Smooth muscle cell (in vitro differentiated cells): ENCODE results near the gene PLEKHA1. TPM values are rescaled to one million over a fixed set of nuclear protein-coding genes. Genes with fewer than 3 reads are reported as not detected.

Experiments
- DNase-seq: peaks from one replicate; lab custom pipeline; 2025; ENCODE audit not compliant: unreplicated experiment; lab: John Stamatoyannopoulos, UW
- H2AFZ ChIP-seq: fragments of 200-600 bp; sonication (generic); 2 replicates; pipeline ENCODE4 v1.6.0; 2016; ENCODE audit warnings: antibody characterized with exemption, low read depth, mild to moderate bottlenecking
- H3F3A ChIP-seq: fragments of 200-600 bp; sonication (generic); 2 replicates; pipeline ENCODE4 v1.6.0; 2017; ENCODE audit warnings: antibody characterized with exemption, low read depth
- H3K27ac ChIP-seq: fragments of 200-600 bp; sonication (generic); 2 replicates; pipeline ENCODE4 v1.5.1; 2016; ENCODE audit warnings: low read depth, mild to moderate bottlenecking
- H3K27me3 ChIP-seq: fragments of 200-600 bp; sonication (generic); 2 replicates; pipeline ENCODE4 v1.6.1; 2016; ENCODE audit warnings: low read depth, mild to moderate bottlenecking
- H3K36me3 ChIP-seq: fragments of 200-600 bp; sonication (generic); 2 replicates; pipeline ENCODE4 v1.5.1; 2016; ENCODE audit warnings: low read depth
- H3K4me1 ChIP-seq: fragments of 200-600 bp; sonication (generic); 2 replicates; pipeline ENCODE4 v1.5.1; 2016; ENCODE audit warnings: low read depth
- H3K4me2 ChIP-seq: fragments of 200-600 bp; sonication (generic); 2 replicates; pipeline ENCODE4 v1.6.0; 2016; ENCODE audit warnings: mild to moderate bottlenecking
- H3K4me3 ChIP-seq: fragments of 200-600 bp; sonication (generic); 2 replicates; pipeline ENCODE4 v1.5.1; 2016; ENCODE audit warnings: mild to moderate bottlenecking
- H3K79me2 ChIP-seq: fragments of 200-600 bp; sonication (generic); 2 replicates; pipeline ENCODE4 v1.6.0; 2016; ENCODE audit warnings: low read depth, mild to moderate bottlenecking
- H3K9ac ChIP-seq: fragments of 200-600 bp; sonication (generic); 2 replicates; pipeline ENCODE4 v1.6.0; 2016; ENCODE audit warnings: low read depth
- H3K9me3 ChIP-seq: fragments of 200-600 bp; sonication (generic); replicated peaks from 2 replicates; pipeline ENCODE4 v1.5.1; 2016; ENCODE audit warnings: low read depth
- H4K20me1 ChIP-seq: fragments of 200-600 bp; sonication (generic); 2 replicates; pipeline ENCODE4 v1.6.0; 2016; ENCODE audit warnings: low read depth
- WGBS: methylation state at CpG from one replicate; pipeline ENCODE4 v1.1.7; 2016; ENCODE audit warnings: low lambda C conversion rate; 5-methylcytosine and 5-hydroxymethylcytosine counted together
- polyA plus RNA-seq: library from polyadenylated mRNA; unstranded; fragments of >200 nt; fragmentation: Nextera tagmentation; extraction: Ambion mirVana; gene quantifications from 2 replicates; pipeline ENCODE4 v1.2.1, GENCODE V29; 2016
- total RNA-seq: library from RNA; depleted of rRNA; stranded (reverse); fragments of >200 nt; gene quantifications from 2 replicates; pipeline ENCODE4 v1.2.3, GENCODE V29; 2014
- TF ChIP-seq, protein P1 (sequence below): fragments of 200-600 bp; sonication (generic); IDR thresholded peaks from 2 replicates; pipeline ENCODE4 v1.5.1; 2017; ENCODE audit warnings: borderline replicate concordance, mild to moderate bottlenecking, antibody characterized with exemption; ENCODE audit not compliant: insufficient read depth, poor library complexity, severe bottlenecking

The PLEKHA1 gene
- total and polyA plus RNA-seq, 2 experiments from 2014 or later = 22.7 to 24.6 TPM

DNA sequence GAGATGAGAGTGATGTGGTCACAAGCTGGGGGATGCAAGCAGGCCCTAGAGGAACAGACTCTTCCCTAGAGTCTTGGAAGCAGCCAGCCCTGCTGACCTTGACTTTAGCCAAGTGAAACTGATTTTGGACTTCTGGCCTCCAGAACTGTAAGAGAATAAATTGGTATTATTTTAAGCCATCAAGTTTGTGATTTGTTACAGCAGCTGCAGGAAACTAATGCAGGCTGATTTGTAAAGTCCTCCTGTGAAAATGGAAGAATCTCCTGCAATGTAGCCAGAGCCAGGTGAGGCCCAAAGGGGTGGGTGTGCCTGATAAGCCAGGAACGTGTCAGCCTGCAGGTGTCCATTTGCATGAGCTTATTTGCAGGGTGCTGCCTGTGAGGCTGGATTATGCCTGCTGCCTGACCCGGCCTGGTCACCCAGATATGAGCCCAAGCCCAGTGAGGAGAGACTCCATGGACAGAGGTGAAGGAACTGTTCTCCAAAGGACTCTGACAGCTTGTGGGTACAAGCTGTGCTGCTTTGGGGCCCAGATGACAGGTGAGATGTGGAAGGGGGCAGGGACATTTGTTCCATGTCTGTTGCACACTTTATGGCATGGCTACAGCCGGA, 24.6 kb upstream of the PLEKHA1 start:
- H3K4me1 ChIP-seq = peaks cover 8% of the 10 kb centered on the region
- H3K36me3 ChIP-seq = no peaks in the 10 kb centered on the region
- no peaks in the 10 kb centered on the region for H4K20me1 ChIP-seq
- H3K27ac ChIP-seq = no peak overlapping the region
- 83% methylated on average over 3 of the region's 3 CpGs for WGBS
- no peak for DNase-seq
- TF ChIP-seq, protein P1, sequence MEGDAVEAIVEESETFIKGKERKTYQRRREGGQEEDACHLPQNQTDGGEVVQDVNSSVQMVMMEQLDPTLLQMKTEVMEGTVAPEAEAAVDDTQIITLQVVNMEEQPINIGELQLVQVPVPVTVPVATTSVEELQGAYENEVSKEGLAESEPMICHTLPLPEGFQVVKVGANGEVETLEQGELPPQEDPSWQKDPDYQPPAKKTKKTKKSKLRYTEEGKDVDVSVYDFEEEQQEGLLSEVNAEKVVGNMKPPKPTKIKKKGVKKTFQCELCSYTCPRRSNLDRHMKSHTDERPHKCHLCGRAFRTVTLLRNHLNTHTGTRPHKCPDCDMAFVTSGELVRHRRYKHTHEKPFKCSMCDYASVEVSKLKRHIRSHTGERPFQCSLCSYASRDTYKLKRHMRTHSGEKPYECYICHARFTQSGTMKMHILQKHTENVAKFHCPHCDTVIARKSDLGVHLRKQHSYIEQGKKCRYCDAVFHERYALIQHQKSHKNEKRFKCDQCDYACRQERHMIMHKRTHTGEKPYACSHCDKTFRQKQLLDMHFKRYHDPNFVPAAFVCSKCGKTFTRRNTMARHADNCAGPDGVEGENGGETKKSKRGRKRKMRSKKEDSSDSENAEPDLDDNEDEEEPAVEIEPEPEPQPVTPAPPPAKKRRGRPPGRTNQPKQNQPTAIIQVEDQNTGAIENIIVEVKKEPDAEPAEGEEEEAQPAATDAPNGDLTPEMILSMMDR = no peak
- H3K9ac ChIP-seq = no peak overlapping the region
- H3K9me3 ChIP-seq = no peaks in the 10 kb centered on the region
- H3K4me3 ChIP-seq = no peak overlapping the region
- H3K27me3 ChIP-seq = no peaks in the 10 kb centered on the region
- H3F3A ChIP-seq = no peaks in the 10 kb centered on the region
- H3K4me2 ChIP-seq = no peak overlapping the region
- no peak overlapping the region for H2AFZ ChIP-seq
- no peaks in the 10 kb centered on the region for H3K79me2 ChIP-seq

GRCh38 chr10:122350893-122351292, 23.6 kb upstream of the PLEKHA1 start:
- Histone ChIP-seq H3K9me3 (no peaks in the 10 kb centered on the region), H3K36me3 (no peaks in the 10 kb centered on the region), H3K27me3 (no peaks in the 10 kb centered on the region), H3K4me1 (peaks cover 8% of the 10 kb centered on the region), H4K20me1 (no peaks in the 10 kb centered on the region), H3K79me2 (no peaks in the 10 kb centered on the region), H3K4me2 (no peak overlapping the region), H3K9ac (no peak overlapping the region), H3K4me3 (no peak overlapping the region), H2AFZ (no peak overlapping the region), H3K27ac (no peak overlapping the region), H3F3A (no peaks in the 10 kb centered on the region)
- WGBS = 93% methylated on average over 12 of the region's 12 CpGs
- TF ChIP-seq, protein P1 = no peak
- DNase-seq = no peak

GRCh38 chr10:122352817-122353525, 21.5 kb upstream of the PLEKHA1 start:
- Histone ChIP-seq H3F3A (no peaks in the 10 kb centered on the region), H3K79me2 (no peaks in the 10 kb centered on the region), H3K9ac (no peak overlapping the region), H3K27me3 (no peaks in the 10 kb centered on the region), H3K4me3 (no peak overlapping the region), H2AFZ (no peak overlapping the region), H3K4me2 (no peak overlapping the region), H3K36me3 (no peaks in the 10 kb centered on the region), H3K9me3 (no peaks in the 10 kb centered on the region), H3K27ac (no peak overlapping the region), H4K20me1 (no peaks in the 10 kb centered on the region), H3K4me1 (peaks cover 4% of the 10 kb centered on the region)
- 87% methylated on average over 8 of the region's 8 CpGs for WGBS
- TF ChIP-seq, protein P1 = no peak
- DNase-seq = no peak
